Measurements from ENCODE around the gene NCAM1. TPM values are rescaled to one million over a fixed set of nuclear protein-coding genes. Genes with fewer than 3 reads are reported as not detected.

NCAM1 gene
- total and polyA plus RNA-seq, 9 of the 15 experiments (the other 6 are each of a cell fraction or from before 2014, with no cell fraction given): 0.09 to 0.23 TPM; not detected in 7

DNA sequence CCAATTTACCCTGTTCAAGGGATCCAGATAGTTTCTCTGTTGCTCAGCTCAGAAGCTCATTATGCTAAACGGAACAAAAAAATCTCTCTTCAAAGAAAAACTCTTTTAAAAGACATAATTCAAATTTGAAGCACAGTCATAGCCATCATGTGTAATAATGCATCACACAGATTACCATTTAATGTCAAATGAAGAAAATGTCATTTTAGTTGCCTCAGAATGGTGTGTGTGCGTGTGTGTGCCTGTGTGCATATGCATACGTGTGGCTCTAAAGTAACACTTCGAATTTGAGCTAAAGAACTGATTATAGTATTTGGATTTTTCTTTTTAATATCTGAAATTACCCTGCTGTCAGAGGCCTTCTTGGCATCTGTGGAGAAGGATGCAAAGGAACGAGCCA lies 363.0 kb downstream of the NCAM1 start:
- no peaks in the 10 kb centered on the region for H3K9me1 ChIP-seq (ENCODE audit: control insufficient read depth, insufficient read depth, low read length)
- DNase-seq (ENCODE audit: extremely low read depth in 1 of 4, low spot score in 3 of 4) (no peak), FAIRE-seq (no peak), ATAC-seq (no peak)
- no peaks in the 10 kb centered on the region for H3K4me1 ChIP-seq (replicated peaks in 1 of 2; ENCODE audit: control insufficient read depth in 2 of 2, insufficient read depth in 2 of 2, low read length in 2 of 2)
- no peaks in the 10 kb centered on the region for H4K20me1 ChIP-seq (replicated peaks; ENCODE audit: control insufficient read depth, insufficient read depth, low read length)
- H2AFZ ChIP-seq (ENCODE audit: low read depth, low read length): no peak overlapping the region
- 58% methylated on average over 5 of the region's 5 CpGs for WGBS (ENCODE audit: insufficient coverage, low coverage, missing lambda C conversion rate)
- H3K9me3 ChIP-seq (replicated peaks; ENCODE audit: control insufficient read depth, insufficient read depth, low read depth, low read length): no peaks in the 10 kb centered on the region
- no TSS peak for BruUV-seq (replicated peaks)
- no peak for TF ChIP-seq PHF20 (IDR thresholded peaks at IDR 0.05; ENCODE audit: partially characterized antibody)
- no peak for TF ChIP-seq ZNF274 (IDR thresholded peaks at IDR 0.05; ENCODE audit: borderline replicate concordance, low read depth, low read length)
- TF ChIP-seq BDP1 (IDR thresholded peaks at IDR 0.05; ENCODE audit: insufficient read depth, insufficient read length): no peak
- no peak for TF ChIP-seq RBM39 (optimal IDR thresholded peaks at IDR 0.05; ENCODE audit: low read depth, low read length)
- TF ChIP-seq MIER1 (IDR thresholded peaks at IDR 0.05; ENCODE audit: low read depth): no peak
- no peak for TF ChIP-seq HNRNPLL (IDR thresholded peaks at IDR 0.05; ENCODE audit: low read depth, low read length, poor library complexity, severe bottlenecking)
- no peak for TF ChIP-seq ZBTB8A (IDR thresholded peaks at IDR 0.05; ENCODE audit: partially characterized antibody)
- TF ChIP-seq ZNF408 (CRISPR knock-in tag; IDR thresholded peaks at IDR 0.05; ENCODE audit: low read depth): no peak
- no peak for TF ChIP-seq ZSCAN32 (CRISPR knock-in tag; IDR thresholded peaks at IDR 0.05)
- TF ChIP-seq ZNF584 (CRISPR knock-in tag; IDR thresholded peaks at IDR 0.05; ENCODE audit: low read depth): no peak
- no peak for TF ChIP-seq ZNF263 (CRISPR knock-in tag; IDR thresholded peaks at IDR 0.05; ENCODE audit: borderline replicate concordance)
- no peak for TF ChIP-seq RHOXF2B (CRISPR knock-in tag; conservative IDR thresholded peaks at IDR 0.05)
- TF ChIP-seq TOE1 (IDR thresholded peaks at IDR 0.05; ENCODE audit: borderline replicate concordance): no peak
- TF ChIP-seq TOE1 (CRISPR knock-in tag; IDR thresholded peaks at IDR 0.05; ENCODE audit: borderline replicate concordance, low read depth): no peak
- TF ChIP-seq, protein P1, sequence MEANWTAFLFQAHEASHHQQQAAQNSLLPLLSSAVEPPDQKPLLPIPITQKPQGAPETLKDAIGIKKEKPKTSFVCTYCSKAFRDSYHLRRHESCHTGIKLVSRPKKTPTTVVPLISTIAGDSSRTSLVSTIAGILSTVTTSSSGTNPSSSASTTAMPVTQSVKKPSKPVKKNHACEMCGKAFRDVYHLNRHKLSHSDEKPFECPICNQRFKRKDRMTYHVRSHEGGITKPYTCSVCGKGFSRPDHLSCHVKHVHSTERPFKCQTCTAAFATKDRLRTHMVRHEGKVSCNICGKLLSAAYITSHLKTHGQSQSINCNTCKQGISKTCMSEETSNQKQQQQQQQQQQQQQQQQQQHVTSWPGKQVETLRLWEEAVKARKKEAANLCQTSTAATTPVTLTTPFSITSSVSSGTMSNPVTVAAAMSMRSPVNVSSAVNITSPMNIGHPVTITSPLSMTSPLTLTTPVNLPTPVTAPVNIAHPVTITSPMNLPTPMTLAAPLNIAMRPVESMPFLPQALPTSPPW (CRISPR knock-in tag; IDR thresholded peaks at IDR 0.05): no peak
- TF ChIP-seq, protein P2, sequence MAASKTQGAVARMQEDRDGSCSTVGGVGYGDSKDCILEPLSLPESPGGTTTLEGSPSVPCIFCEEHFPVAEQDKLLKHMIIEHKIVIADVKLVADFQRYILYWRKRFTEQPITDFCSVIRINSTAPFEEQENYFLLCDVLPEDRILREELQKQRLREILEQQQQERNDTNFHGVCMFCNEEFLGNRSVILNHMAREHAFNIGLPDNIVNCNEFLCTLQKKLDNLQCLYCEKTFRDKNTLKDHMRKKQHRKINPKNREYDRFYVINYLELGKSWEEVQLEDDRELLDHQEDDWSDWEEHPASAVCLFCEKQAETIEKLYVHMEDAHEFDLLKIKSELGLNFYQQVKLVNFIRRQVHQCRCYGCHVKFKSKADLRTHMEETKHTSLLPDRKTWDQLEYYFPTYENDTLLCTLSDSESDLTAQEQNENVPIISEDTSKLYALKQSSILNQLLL (CRISPR knock-in tag; IDR thresholded peaks at IDR 0.05; ENCODE audit: borderline replicate concordance): no peak
- POLR2A ChIA-PET: interaction anchor here (1.2 kb wide), 1 partner anchor 16 kb away, joined by 3 read pairs; no protein-coding TSS in a partner anchor
- no peak overlapping the region for H3K27ac ChIP-seq (ENCODE audit: extremely low read depth, low read depth, low read length)
- H3K4me2 ChIP-seq (ENCODE audit: insufficient read depth, low read length): no peak overlapping the region
- no peaks in the 10 kb centered on the region for H3K79me2 ChIP-seq (ENCODE audit: control insufficient read depth, insufficient read depth, low read length)
- intact Hi-C loops (cut with micrococcal nuclease): no loop called here
- H3K27me3 ChIP-seq (ENCODE audit: control insufficient read depth in 2 of 2, insufficient read depth in 2 of 2, low read length in 2 of 2): no peaks in the 10 kb centered on the region
- CTCF ChIA-PET (ENCODE audit: low intra/inter-chr PET ratio): no interaction called here
- H3K9ac ChIP-seq (ENCODE audit: insufficient read depth in 1 of 2, low read depth in 2 of 2, low read length in 2 of 2): no peak overlapping the region
- H3K36me3 ChIP-seq (ENCODE audit: control insufficient read depth, insufficient read depth, low read length): 0 out of 3 replicates have a peak, but pooled peaks cover 3% of the 10 kb centered on the region
- no peak overlapping the region for H3K4me3 ChIP-seq
- in situ Hi-C loops (cut with MboI): loop anchor here (25.0 kb wide), 2 partner anchors 213 to 938 kb away; no protein-coding TSS in a partner anchor

Data from K562 (cell line).